ENCODE measurements around the gene SIK2.

GRCh38 chr11:111688013-111688412 is 85.8 kb downstream of the SIK2 start:
- TF ChIP-seq, protein P1, sequence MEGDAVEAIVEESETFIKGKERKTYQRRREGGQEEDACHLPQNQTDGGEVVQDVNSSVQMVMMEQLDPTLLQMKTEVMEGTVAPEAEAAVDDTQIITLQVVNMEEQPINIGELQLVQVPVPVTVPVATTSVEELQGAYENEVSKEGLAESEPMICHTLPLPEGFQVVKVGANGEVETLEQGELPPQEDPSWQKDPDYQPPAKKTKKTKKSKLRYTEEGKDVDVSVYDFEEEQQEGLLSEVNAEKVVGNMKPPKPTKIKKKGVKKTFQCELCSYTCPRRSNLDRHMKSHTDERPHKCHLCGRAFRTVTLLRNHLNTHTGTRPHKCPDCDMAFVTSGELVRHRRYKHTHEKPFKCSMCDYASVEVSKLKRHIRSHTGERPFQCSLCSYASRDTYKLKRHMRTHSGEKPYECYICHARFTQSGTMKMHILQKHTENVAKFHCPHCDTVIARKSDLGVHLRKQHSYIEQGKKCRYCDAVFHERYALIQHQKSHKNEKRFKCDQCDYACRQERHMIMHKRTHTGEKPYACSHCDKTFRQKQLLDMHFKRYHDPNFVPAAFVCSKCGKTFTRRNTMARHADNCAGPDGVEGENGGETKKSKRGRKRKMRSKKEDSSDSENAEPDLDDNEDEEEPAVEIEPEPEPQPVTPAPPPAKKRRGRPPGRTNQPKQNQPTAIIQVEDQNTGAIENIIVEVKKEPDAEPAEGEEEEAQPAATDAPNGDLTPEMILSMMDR (IDR thresholded peaks at IDR 0.05), result no peak
- no peak for TF ChIP-seq POLR2A (IDR thresholded peaks at IDR 0.05)

Measured in esophagus squamous epithelium (tissue), 4 donors.